ENCODE data around the gene DHX58. TPM values are rescaled to one million over a fixed set of nuclear protein-coding genes. Genes with fewer than 3 reads are reported as not detected.

Gene DHX58
- total and polyA plus RNA-seq, 4 experiments from 2014 or later, result 11.9 to 43.3 (median 30.5) TPM

DNA sequence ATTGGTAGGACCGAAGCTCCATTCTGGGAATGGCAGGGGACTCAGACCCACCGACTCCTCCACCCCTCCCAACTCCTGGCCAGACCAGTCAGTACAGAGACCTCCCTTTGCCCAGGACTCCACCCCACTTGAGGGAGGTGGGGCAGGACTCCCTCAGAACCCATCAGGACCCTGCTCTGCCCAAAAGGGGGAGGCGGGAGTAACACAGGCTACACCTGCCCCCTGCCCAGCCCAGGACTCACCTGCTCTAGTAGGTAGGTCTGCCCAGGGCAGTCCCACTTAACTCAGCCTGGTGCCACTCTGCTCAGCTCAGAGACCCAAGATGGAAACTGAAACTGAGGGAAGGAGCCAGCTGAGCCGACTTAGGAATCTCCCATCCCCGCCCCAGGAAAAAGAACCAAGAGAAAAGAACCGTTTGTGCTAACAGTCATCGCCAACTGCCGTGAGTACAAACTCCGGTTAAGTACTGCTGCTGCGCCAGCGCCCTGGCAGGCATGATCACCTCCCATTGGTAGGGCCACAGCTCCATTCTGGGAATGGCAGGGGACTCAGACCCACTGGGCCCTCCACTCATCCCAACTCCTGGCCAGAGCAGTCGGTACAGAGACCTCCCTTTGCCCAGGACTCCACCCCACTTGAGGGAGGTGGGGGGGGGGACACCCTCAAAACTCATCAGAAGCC, 503 bp downstream of the DHX58 start:
- Mint-ChIP-seq H3K27ac (peak overlapping the region; percentile 92 to 98 (median 98)), H3K4me1 (peaks cover 27 to 67% (median 47%) of the 10 kb centered on the region in 4 donors), H3K27me3 (no peaks in the 10 kb centered on the region), H3K36me3 (peaks cover 11 to 22% of the 10 kb centered on the region in 2 donors), H3K4me3 (peak overlapping the region; percentile 87 to 95 (median 92)), H3K9me3 (peaks cover 0 to 3% (median 0%) of the 10 kb centered on the region in 8 donors)
- Histone ChIP-seq H3K27me3 (ENCODE audit: insufficient read depth, low read length) (no peaks in the 10 kb centered on the region), H3K4me1 (ENCODE audit: insufficient read depth, low read length) (peaks cover 44% of the 10 kb centered on the region), H3K4me3 (ENCODE audit: low read length in 2 of 2) (peak overlapping the region; percentile 76 to 86), H3K36me3 (ENCODE audit: insufficient read depth, low read length) (no peaks in the 10 kb centered on the region), H3K9me3 (ENCODE audit: control insufficient read depth in 1 of 2, low read length in 2 of 2) (no peaks in the 10 kb centered on the region), H3K27ac (ENCODE audit: low read depth, low read length) (peak overlapping the region; percentile 88)
- intact Hi-C loops (cut with micrococcal nuclease), result loop anchor here (2.0 kb wide), 1 partner anchor 43 kb away; the partner anchor contains the start of gene RAB5C
- ChIA-PET POLR2A (ENCODE audit: partially characterized antibody) (interaction anchor here (0.7 to 3.2 kb wide), 23 partner anchors 8 to 433 kb away, joined by 3 to 45 read pairs (median 4); partner anchors contain the start of genes ACLY, CNP, DNAJC7 and HSPB9), CTCF (ENCODE audit: partially characterized antibody) (interaction anchor here (1.1 to 7.9 kb wide), 11 partner anchors 9 to 148 kb away, joined by 3 to 88 read pairs (median 5); partner anchors contain the start of genes CNP, DNAJC7 and NKIRAS2)
- peak in 2 of 5 donors; percentile 25 to 59 for DNase-seq

GRCh38 chr17:42111265-42111636, 1.3 kb downstream of the DHX58 start:
- Mint-ChIP-seq H3K4me1 (peaks cover 23 to 61% (median 42%) of the 10 kb centered on the region in 4 donors), H3K27ac (peak overlapping the region in 5 of 7 donors; percentile 73 to 98 (median 82)), H3K27me3 (no peaks in the 10 kb centered on the region), H3K9me3 (peaks cover 0 to 3% (median 0%) of the 10 kb centered on the region in 8 donors), H3K4me3 (peak overlapping the region in 6 of 8 donors; percentile 15 to 95 (median 58)), H3K36me3 (peaks cover 5 to 20% of the 10 kb centered on the region in 2 donors)
- ChIA-PET POLR2A (ENCODE audit: partially characterized antibody) (interaction anchor here (1.1 to 3.2 kb wide), 12 partner anchors 10 to 277 kb away, joined by 3 to 45 read pairs (median 7); partner anchors contain the start of genes CNP, DNAJC7, HSPB9 and KAT2A), CTCF (ENCODE audit: partially characterized antibody) (interaction anchor here (1.3 to 7.9 kb wide), 4 partner anchors 26 to 93 kb away, joined by 3 to 88 read pairs (median 26); partner anchors contain the start of genes DNAJC7 and NKIRAS2)
- no peaks in the 10 kb centered on the region for H3K36me3 ChIP-seq (ENCODE audit: insufficient read depth, low read length)
- H3K27me3 ChIP-seq (ENCODE audit: insufficient read depth, low read length), result no peaks in the 10 kb centered on the region
- no peak overlapping the region for H3K4me3 ChIP-seq (ENCODE audit: low read length in 2 of 2)
- H3K9me3 ChIP-seq (ENCODE audit: control insufficient read depth in 1 of 2, low read length in 2 of 2), result no peaks in the 10 kb centered on the region
- peak overlapping the region; percentile 88 for H3K27ac ChIP-seq (ENCODE audit: low read depth, low read length)
- intact Hi-C loops (cut with micrococcal nuclease), result no loop called here
- peaks cover 44% of the 10 kb centered on the region for H3K4me1 ChIP-seq (ENCODE audit: insufficient read depth, low read length)
- DNase-seq, result no peak

DNA sequence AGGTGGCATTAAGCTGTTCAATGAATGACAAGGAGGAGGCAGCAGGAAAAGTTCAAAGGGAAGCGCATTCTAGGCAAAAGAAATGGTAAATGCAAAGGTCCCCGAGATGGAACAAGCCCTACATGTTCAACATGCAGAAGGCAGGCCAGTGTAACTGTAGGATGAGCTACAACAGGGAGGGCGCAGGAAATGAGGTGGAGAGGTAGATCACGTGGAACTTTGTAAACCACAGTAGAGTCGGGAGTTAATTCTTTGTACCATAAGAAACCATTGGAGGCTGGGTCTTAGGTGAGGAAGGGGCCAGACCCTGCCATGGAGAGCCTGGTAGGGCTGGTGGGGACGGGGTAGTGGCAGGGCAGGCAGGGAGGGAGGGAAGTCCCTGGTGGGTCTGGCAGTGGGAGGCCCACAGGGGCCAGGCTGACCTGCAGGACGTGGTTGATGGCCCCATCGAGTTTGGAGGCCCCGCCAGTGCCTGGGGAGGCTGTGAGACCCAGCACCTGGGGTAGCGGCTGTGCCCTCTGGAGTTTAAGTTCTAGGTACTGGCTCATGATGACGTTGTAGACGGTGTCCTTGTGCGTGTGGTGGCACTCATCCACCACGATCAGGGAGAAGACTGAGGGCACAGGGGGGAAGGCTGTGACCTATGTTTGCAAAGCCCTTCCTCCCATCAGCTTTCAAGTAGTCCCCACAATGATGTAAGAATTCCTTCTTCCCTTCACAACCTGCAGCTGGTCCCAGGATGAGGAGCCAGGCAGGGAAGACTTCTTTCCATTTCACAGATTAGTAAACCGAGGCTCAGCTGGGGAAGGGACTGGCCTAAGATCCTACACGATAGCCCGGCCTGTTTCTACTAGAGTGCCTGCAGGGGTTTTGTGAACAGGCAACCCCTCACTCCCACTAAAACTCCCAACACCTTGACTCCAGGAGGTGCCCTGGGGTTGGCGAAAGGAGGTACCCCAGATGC, 1.9 kb downstream of the DHX58 start:
- Histone ChIP-seq H3K27ac (ENCODE audit: low read depth, low read length) (peak overlapping the region; percentile 88), H3K4me3 (ENCODE audit: low read length in 2 of 2) (no peak overlapping the region), H3K27me3 (ENCODE audit: insufficient read depth, low read length) (no peaks in the 10 kb centered on the region), H3K9me3 (ENCODE audit: control insufficient read depth in 1 of 2, low read length in 2 of 2) (no peaks in the 10 kb centered on the region), H3K36me3 (ENCODE audit: insufficient read depth, low read length) (no peaks in the 10 kb centered on the region), H3K4me1 (ENCODE audit: insufficient read depth, low read length) (peaks cover 44% of the 10 kb centered on the region)
- Mint-ChIP-seq H3K4me1 (peaks cover 21 to 61% (median 41%) of the 10 kb centered on the region in 4 donors), H3K9me3 (peaks cover 0 to 3% (median 0%) of the 10 kb centered on the region in 8 donors), H3K27ac (peak overlapping the region; percentile 45 to 92 (median 82)), H3K36me3 (peaks cover 5 to 20% of the 10 kb centered on the region in 2 donors), H3K4me3 (peak overlapping the region; percentile 39 to 73 (median 66)), H3K27me3 (no peaks in the 10 kb centered on the region)
- intact Hi-C loops (cut with micrococcal nuclease), result no loop called here
- DNase-seq, result no peak
- ChIA-PET CTCF (ENCODE audit: partially characterized antibody) (interaction anchor here (0.8 to 7.9 kb wide), 5 partner anchors 9 to 92 kb away, joined by 3 to 88 read pairs (median 5); partner anchors contain the start of genes DNAJC7 and NKIRAS2), POLR2A (ENCODE audit: partially characterized antibody) (interaction anchor here (1.1 to 3.2 kb wide), 8 partner anchors 10 to 144 kb away, joined by 3 to 45 read pairs (median 4); partner anchors contain the start of genes CNP, DNAJC7, HSPB9 and KAT2A)

DNA sequence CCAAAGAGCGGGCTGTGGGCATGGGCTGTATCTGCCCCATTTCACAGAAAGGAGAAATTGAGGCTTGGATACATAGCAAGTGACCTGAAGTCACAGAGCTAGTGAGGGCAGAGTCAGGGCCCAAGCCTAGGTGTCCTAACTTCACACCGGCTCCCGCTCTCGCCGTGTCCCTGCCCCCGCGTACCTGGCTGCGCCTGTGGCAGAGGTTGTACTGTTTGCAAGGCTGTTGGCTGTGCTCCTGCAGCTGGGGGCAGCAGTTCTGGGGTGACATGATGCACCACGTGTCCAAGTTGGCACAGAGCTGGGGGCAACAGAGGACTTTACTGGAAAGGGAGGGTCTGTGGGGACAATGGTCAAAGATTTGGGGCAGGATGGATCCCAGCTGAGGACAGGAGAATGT, 3.4 kb downstream of the DHX58 start:
- H3K27ac Mint-ChIP-seq, result peak overlapping the region in 4 of 7 donors; percentile 24 to 60 (median 52)
- peaks cover 0 to 3% (median 0%) of the 10 kb centered on the region in 8 donors for H3K9me3 Mint-ChIP-seq
- peaks cover 21 to 55% (median 41%) of the 10 kb centered on the region in 4 donors for H3K4me1 Mint-ChIP-seq
- no peak for DNase-seq
- Histone ChIP-seq H3K36me3 (ENCODE audit: insufficient read depth, low read length) (peaks cover 7% of the 10 kb centered on the region), H3K4me1 (ENCODE audit: insufficient read depth, low read length) (peaks cover 44% of the 10 kb centered on the region), H3K27me3 (ENCODE audit: insufficient read depth, low read length) (no peaks in the 10 kb centered on the region), H3K9me3 (ENCODE audit: control insufficient read depth in 1 of 2, low read length in 2 of 2) (no peaks in the 10 kb centered on the region), H3K27ac (ENCODE audit: low read depth, low read length) (no peak overlapping the region), H3K4me3 (ENCODE audit: low read length in 2 of 2) (no peak overlapping the region)
- POLR2A ChIA-PET (ENCODE audit: partially characterized antibody), result interaction anchor here (1.2 to 1.3 kb wide), 2 partner anchors 10 to 143 kb away, joined by 4 read pairs; partner anchors contain the start of gene CNP
- H3K27me3 Mint-ChIP-seq, result no peaks in the 10 kb centered on the region
- peaks cover 5 to 22% of the 10 kb centered on the region in 2 donors for H3K36me3 Mint-ChIP-seq
- intact Hi-C loops (cut with micrococcal nuclease), result no loop called here
- CTCF ChIA-PET (ENCODE audit: partially characterized antibody), result interaction anchor here (0.9 to 7.9 kb wide), 5 partner anchors 8 to 90 kb away, joined by 4 to 88 read pairs (median 10); partner anchors contain the start of genes DNAJC7 and NKIRAS2
- H3K4me3 Mint-ChIP-seq, result peak overlapping the region in 2 of 8 donors; percentile 30 to 58

GRCh38 chr17:42107597-42108576, 4.6 kb downstream of the DHX58 start:
- Mint-ChIP-seq H3K27me3 (no peaks in the 10 kb centered on the region), H3K4me1 (peaks cover 21 to 53% (median 40%) of the 10 kb centered on the region in 4 donors), H3K4me3 (peak overlapping the region; percentile 51 to 68 (median 59)), H3K36me3 (peaks cover 5 to 24% of the 10 kb centered on the region in 2 donors), H3K27ac (peak overlapping the region in 5 of 7 donors; percentile 43 to 83 (median 58)), H3K9me3 (peaks cover 0 to 3% (median 0%) of the 10 kb centered on the region in 8 donors)
- H3K27me3 ChIP-seq (ENCODE audit: insufficient read depth, low read length), result no peaks in the 10 kb centered on the region
- peak; percentile 86 to 89 (median 87) for DNase-seq
- no peak overlapping the region for H3K4me3 ChIP-seq (ENCODE audit: low read length in 2 of 2)
- H3K9me3 ChIP-seq (ENCODE audit: control insufficient read depth in 1 of 2, low read length in 2 of 2), result no peaks in the 10 kb centered on the region
- H3K36me3 ChIP-seq (ENCODE audit: insufficient read depth, low read length), result peaks cover 7% of the 10 kb centered on the region
- H3K27ac ChIP-seq (ENCODE audit: low read depth, low read length), result no peak overlapping the region
- peaks cover 38% of the 10 kb centered on the region for H3K4me1 ChIP-seq (ENCODE audit: insufficient read depth, low read length)
- intact Hi-C loops (cut with micrococcal nuclease), result no loop called here
- ChIA-PET POLR2A (ENCODE audit: partially characterized antibody) (interaction anchor here (1.0 to 1.2 kb wide), 4 partner anchors 8 to 141 kb away, joined by 3 to 5 read pairs (median 4); partner anchors contain the start of genes CNP, DNAJC7 and NKIRAS2), CTCF (ENCODE audit: partially characterized antibody) (interaction anchor here (0.9 to 7.9 kb wide), 7 partner anchors 8 to 90 kb away, joined by 4 to 88 read pairs (median 5); partner anchors contain the start of gene DNAJC7)
